Kidney capillary endothelial cell (primary cell): ENCODE results near the gene CTSD.
A peak's percentile ranks its signal among the peaks of the same experiment; 100 is the strongest.
"Not testable (repeated sequence)": the region's sequence is repeated elsewhere in the genome, so short reads cannot be mapped to it uniquely, and the experiment has no call there.

Experiments used
- DNase-seq: peaks from one replicate; pipeline ENCODE4 v3.0.0-alpha.2; 2018; ENCODE audit warnings: low spot score

The CTSD gene

DNA sequence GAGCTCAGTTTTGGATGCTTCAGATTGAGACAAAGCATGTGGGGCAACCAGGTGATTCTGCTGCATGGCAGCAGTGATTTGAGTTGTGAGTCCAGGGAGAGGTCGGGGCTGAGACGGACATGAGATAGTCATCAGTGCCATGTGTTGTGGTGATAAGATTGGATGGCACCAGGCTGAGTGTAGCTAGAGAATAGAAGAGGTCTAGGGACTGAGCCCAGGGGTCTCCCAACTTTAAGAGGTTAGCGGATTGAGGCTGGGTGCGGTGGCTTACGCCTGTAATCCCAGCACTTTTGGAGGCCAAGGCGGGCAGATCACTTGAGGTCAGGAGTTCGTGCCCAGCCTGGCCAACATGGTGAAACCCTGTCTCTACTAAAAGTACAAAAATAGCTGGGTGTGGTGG, 6.3 kb upstream of the CTSD start:
- DNase-seq = no peak

DNA sequence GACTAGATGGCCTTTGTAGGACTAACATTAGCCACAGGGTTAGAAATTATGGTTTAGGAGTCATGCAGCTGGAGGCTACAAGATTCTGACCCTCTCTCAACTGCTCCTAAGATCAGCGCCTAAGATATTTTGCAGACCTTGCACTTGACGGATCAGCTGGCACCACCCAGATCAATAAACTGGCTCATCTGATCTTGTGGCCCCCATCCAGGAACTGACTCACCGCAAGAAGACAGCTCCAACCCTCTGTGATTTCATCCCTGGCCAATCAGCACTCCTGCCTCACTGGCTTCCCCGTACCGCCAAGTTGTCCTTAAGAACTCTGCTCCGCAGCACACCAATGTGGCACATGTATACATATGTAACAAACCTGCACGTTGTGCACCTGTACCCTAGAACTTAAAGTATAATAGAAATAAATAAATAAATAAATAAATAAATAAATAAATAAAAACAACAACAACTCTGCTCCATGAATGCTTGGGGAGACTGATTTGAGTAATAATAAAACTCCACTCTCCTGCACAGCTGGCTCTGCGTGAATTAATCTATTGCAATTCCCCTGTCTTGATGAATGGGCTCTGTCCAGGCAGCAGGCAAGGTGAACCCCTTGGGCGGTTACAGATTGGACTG, 5.7 kb upstream of the CTSD start:
- DNase-seq = not testable (repeated sequence)

DNA sequence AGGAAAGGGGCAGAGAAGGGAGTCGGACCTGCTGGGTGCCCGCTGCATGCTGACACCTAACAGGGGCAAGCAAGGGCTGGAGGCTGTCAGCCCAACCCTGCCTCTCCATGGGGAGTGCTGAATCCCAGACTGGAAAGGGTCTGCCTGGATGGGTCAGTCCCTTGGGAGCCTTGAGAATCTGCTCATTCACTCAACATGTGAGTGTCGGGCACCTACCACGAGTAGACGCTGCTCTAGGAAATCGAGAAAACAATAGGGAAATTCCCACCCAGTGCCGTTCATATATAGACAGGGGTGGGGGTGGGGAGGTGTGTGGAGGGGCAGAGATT, 4.4 kb upstream of the CTSD start:
- DNase-seq = no peak

DNA sequence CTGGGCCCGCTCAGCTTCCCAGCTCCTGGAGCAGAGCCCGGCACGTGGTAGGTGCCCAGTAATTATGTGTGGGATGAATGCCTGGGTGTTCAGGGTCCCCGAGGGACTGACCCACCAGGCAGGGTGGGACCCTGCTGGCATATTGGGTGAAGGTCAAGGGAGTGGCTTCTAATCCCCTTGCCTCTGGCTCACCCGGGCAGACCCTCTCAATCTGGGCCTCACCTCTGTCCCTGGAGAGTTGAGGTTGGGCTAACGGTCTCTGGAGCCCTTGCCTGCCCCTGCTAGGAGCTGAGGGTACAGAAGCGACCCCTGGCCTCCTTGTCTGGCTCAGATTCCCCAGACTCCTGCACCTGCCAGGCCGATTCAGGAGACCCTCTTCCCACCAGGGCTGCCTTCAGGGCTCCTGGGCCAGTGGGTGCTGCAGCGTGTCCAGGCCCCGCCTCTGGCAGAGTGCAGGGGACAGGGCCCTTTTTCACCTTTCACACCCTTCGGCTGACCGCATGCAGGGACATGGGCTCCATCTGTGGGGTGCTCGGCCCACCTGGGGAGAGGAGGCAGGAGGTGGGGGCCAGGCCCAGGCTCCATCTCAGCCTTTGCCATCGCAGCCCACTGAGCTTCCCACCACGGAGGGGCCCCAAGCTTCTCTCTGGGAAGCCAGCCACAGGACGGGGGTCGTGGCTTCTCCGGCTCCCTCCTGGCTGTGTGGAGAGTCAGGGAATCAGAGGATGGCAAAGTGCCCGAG, 3.8 kb upstream of the CTSD start:
- DNase-seq = no peak

DNA sequence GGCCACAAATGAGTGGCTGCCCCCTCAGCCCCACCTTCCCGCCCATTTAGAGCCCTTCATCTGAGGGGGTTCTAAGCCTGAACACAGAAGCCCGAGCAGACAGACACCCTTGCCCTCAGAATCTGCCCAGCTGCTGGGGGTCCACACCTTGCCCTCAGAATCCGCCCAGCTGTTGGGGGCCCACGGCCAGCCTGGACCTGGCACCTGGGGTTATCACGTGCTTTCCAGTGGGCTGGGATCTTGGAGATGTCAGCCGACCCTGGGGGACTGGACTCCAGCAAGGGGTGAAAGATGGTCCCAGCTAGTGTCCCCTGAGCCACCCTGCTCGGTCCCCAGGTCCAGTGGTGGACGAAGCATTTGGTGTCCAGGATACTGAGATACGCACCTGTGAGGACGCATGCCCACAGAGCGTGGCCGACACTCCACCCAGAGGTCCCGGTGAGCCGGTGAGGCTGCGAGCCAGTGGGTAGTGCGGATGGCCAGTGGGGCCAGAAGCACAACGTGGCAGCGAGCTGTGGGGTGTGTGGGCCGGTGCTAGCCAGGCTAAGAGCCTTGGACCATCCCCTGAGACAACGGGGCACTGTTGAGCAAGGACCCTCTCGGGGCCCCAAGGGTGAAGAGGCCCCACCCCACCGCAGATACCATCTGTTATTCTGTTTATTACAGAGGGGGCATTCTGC, 3.1 kb upstream of the CTSD start:
- DNase-seq = no peak

DNA sequence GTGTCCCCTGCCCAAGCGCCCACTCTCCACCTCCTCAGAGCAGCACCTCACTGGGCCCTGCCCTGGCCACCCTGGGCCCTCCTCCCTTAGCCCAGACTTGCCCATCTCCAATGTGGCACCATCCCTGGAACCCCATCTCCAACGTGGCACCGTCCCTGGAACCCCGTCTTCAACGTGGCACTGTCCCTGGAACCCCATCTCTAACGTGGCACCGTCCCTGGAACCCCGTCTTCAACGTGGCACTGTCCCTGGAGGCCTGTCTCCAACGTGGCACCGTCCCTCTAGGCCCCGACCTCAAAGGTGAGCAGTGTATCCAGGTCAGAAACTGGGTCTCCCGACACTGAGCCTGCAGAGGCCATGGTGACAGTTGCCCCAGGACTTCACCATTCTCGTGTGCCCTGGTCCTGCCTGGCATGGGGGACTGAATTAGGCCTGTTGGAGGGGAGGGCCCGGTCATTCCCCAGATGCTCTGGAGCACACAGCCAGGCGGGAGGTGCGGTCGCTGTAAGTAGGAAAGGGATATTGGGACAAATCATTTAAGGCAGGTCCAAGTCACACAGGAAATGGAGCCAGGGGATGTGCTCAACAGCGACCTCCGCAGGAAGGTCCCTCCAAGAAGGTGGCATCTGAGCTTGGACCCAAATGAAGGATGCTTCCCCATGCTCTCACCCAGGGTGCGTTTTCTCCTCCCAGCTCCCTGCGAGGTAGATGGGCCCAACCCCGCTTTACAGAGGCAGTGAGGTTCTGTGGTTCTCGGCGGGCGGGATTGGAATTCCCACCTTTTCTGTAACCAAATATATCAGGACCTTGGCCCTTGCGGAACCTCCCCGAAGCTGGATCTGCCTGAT, 2.4 kb upstream of the CTSD start:
- DNase-seq = no peak

DNA sequence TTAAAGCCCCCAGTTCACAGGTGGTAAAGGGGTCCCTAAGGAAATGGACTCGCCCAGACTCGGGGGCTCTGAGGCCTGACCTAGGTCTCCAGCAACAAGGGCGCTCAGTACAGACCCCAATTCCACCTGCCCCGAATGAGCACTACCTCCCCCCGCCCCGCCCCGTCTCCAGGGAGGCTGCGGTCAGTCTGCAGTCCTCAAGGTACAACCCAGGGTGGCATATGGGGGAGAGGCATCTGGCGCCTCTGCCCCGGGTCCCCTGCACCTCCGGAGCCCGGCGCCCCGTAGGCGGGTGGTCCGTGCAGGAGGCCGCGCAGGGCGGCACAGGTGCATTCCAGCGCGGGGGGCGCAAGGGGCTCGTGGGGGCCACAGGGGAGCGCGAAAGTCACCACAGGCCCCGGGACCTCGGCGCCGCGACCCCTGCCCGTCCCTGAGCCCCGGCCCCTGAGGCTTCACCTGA, 361 bp downstream of the CTSD start:
- DNase-seq = no peak

DNA sequence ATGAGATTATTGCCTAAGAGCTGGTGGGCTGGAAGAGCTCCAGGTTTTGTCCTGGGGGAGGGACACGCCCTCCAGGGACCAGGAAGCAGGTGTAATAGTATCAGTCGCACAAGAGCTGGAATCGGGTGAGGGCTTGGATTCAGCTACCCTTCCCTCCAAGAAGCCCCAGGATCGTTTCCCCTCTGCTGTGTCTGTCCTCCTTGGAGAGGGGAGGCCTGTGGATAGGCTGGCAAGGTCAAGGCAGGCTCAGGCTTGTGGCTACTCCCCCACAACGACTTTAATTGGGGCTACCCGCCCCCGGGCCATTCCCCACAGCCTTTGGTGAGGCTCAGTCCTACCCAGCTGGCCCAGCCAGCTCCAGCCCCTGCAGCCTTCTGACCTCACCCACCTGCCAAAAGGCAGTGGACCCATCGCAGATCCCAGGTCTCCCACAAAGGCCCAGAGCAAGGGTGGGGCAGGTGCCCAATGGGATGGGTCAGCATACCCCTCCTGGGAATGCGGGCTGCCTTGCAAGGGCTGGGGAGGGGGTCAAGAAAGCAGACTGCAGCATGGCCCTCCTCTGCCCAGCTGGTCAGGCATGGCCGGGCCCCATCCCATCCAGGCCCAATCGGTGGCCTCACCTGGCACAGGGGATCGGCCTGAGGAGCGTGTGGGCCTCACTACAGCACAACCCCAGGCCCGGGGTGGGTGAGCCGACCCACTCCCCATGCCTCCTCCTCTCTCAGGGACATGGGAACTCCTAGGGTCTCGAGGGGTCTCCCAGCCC, 1.0 kb downstream of the CTSD start:
- peak; percentile 35 for DNase-seq

DNA sequence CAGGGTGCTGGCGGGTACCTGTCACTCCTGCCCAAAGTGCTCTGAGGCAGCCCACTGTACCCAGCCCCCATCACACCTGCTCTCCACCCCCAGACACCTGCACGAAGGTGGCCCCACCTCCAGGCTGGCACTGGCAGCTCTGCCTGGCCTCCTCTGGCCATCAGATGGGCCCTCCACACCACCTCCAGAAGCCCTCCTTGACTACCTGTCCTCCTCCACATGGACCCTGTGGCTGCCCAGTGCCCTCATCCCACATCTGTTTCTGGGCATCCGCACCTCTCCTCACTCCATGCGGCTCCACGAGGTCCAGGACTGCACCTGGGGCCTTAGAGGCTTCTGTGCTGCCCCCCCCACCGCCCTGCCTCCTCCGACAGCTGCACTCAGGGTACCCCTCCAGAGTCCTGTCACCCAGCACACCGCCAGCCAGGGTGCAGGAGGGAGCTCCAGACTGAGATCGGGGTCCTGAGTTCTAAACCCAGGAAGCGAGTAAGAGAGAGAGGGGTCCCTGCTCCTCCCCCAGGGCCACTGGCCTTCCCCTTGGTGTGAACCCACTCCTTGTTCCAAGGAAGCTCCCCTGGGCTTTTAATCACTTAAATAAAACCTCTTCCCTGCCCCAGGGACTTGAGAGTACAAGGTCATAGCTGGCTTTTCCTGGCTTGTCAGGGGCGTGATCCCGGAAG, 1.7 kb downstream of the CTSD start:
- no peak for DNase-seq

DNA sequence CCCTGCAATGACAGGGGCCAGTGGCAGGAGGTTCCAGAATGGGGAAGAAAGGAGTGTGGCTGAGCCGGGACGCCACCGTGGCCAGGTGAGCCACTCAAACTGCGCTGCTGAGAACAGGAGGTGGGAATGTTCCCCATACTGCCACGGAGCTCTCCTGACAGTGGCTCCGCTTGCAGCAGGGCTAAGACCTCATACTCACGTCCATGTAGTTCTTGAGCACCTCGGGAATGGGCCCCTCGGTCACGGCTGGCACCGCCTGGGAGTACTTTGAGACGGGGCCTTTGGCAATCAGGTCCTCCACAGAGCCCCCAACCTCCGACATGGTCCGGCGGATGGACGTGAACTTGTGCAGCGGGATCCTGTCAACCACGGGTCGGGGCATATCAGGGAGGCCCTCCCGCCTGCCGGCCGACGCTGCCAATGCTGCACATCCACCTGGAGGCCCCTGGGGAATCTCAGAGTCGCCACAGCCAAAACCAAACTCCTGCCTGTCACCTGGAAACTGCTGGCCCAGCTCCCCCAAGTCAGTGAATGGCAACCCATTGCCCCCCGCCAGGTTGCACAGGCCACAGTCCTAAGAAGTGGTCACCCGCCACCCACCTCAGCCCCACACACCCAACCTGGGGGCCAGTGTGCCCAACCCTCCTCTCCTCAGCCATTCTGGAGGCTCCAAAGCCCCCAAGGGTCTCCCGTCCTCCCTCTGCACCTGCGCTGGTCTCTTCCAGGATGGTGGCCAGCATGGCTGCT, 2.4 kb downstream of the CTSD start:
- DNase-seq = no peak

DNA sequence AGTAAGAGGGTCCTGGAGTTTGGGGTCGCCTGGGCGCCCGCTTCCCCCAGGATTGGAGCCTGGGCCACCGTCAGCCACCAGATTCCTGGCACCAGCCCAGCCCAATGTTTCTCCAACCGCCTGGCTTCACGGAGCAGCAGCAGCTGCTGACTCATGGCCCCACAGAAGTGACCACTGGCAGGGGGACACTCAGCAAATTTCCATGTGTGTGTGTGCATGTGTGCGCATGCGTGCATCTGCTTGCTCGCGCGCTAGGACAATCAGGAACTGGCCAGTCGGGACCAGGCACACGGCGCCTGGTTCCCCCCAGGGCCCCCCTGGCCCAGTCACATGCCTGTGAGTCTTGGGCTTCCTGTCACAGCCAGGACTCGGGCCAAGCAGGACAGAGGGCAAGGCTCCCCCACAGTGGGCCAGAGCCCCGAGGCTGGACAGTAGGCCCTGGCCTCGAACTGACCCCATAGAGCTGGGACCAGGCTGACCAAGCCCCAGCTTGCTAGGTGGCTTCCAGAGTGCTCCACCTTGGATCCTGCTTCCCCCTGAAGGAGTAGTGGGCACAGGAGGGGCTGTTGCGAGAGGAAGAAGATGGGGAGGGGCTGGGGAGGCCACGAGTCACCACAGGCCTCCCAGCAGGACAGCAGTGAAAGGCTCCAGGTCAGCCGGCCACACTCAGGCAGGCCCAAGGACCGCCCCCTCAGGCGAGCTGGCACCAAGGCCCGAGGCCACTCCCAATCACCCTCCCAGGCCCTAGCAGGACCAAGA, 3.2 kb downstream of the CTSD start:
- peak; percentile 79 for DNase-seq

DNA sequence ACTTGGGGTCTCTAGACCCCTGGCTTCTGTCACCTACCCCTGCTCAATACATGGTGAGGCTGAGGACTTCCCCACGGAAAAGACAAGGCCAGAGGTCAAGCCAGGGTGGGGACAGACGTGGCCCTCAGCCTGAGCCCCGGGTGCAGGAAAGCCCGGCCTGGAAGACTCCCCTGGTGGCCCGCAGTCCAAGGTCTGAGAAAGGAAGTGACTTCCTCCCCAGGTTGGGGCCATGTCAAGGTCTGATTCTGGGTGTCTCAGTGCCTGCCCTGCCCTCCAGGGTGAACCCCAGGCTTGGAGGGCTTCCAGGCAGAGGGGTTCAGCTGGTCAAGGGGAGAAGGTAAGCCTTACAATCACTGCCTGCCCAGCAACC, 3.9 kb downstream of the CTSD start:
- no peak for DNase-seq

DNA sequence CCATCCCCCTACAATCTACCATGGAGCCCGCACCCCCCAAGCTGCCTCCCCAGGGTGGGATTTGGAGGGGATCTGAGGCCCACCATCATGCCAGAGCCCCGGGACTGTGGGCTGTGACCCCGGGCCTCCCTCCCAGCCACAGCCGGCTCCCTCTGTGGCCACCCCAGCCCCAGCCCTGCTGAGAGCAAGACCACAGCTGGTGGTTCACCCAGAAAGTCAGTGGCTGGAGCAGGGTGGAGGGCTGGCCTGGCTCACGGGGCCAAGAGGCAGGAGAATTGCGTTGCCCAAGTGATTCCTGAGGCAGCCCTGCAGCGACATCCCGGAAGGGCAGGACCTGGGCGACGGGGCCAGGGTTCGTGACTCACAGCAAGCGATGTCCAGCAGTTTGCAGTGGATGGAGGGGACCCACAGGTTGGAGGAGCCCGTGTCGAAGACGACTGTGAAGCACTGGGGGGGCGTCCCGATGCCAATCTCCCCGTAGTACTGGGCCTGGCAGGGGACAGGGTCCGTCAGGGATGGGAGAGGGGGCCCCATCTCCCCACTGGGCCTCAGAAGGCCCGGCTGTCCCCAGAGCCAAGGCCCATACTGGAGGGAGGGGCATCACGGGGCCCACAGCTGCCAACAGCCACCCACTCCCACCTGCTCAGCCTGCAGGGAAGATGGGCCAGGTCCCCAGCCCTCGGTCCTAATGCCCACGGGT, 4.4 kb downstream of the CTSD start:
- no peak for DNase-seq

DNA sequence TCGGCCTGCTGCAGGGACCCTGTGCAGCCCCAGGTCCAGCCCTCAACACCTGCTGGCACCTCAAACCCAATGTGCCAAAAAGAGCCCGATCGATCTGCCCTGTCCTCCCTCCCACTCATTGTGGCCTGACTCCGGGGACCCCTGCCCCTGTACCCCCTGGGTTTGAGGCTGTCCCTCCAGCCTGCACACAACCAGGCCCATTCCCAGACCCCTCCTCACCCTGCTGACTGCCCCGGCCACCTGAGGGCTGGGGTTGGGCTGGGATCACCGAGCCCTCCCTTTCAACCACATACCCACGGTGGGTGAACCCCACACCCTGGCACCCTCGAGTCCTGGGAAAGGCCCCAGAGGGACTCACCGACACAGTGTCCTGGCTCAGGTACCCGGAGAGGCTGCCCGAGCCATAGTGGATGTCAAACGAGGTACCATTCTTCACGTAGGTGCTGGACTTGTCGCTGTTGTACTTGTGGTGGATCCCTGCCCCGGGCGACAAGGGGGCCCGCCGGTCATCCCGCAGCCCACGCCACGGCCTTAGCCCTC, 5.0 kb downstream of the CTSD start:
- DNase-seq = no peak

DNA sequence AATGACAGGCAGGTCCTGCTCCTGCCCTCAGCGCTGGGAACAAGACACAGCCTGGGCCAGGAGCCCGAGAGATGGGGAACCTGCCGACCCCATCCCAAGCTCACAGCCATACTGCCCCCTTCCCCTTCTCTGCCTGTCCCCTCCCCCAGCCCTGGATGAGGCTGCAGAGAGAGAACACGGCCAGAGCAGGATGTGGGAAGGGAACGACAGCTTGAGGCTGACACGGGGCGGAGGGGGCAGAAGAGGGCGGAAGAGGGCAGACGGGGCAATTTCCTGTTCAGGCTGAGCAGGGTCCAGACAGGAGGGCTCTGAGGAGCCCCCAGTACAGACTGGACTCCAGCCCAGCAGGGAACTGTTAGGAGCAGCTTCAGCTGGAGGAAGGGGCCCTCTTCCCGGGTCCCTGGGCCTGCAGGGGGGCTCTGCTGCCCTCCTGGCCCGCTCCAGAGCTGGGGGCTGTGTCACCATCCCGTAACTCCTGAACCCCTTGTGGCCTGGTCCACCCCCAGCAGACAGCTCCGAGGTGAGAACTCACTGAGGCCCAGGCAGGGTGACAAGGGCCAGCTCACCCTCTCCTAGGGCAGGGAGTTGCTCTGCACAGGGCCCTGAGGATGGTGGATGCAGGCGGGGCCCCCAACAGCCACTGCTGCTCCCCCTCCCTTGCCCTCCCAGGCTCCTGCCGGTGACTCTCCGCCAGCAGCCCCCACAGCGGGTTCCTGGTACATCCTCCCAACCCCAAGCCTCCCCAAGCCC, 5.7 kb downstream of the CTSD start:
- no peak for DNase-seq

DNA sequence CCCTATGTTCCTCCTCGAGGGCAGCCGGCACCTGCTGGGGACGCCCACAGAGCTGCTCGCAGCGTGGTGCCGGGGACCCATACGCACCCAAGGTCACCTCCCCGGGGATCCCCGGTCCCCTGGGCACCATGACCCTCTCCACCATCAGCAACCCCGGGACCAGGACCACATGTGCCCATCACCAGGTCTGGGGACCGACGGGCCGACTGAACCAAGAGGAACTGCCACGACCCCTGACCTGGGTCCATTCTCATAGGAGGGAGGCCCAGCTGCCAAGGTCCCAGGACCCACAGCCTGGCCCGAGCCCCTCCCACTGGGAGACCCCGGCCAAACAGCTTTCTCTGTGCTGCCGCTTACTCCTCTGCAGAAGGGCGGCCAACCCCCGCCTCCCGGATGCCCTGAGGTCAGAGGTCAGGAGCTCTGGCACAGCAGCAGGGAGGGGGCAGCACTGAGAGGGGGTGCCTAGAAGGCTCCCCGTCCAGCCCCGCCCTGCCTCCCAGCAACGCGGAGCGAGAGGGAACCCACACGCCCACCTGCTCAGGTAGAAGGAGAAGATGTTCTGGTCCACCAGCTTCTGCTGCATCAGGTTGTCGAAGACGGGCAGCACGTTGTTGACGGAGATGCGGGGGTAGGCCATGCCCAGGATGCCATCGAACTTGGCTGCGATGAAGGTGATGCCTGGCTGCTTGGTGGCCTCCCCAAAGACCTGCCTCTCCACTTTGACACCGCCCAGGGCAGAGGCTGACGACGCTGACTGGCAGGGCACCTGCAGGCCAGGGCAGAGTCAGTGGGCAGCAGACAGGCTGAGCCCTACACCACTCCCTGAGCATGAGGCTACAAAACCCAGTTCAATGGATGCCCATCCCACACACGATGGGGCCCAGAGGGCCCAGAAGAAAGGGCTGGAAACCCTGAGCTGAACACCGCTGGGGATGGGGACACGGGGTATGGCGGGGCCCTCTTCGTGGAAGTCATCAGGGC, 6.6 kb downstream of the CTSD start:
- DNase-seq = no peak
